ENCODE results near the gene GCLC.
"Not testable (repeated sequence)": the region's sequence is repeated elsewhere in the genome, so short reads cannot be mapped to it uniquely, and the experiment has no call there.

DNA sequence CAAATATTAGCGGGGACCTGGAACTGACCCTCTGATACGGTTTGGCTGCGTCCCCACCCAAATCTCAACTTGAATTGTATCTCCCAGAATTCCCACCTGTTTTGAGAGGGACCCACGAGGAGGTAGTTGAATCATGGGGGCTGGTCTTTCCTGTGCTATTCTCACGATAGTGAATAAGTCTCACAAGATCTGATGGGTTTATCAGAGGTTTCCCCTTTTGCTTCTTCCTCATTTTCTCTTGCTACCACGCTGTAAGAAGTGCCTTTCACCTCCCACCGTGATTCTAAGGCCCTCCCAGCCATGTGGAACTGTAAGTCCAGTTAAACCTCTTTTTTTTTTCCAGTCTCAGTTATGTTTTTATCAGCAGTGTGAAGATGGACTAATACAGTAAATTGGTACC lies 6.8 kb upstream of the GCLC start:
- TF ChIP-seq EZH2 (IDR thresholded peaks at IDR 0.05; ENCODE audit: borderline replicate concordance, insufficient read depth, low read length, poor library complexity, severe bottlenecking); EP300 (conservative IDR thresholded peaks at IDR 0.05; ENCODE audit: poor library complexity, severe bottlenecking); TAF1 (IDR thresholded peaks at IDR 0.05; ENCODE audit: low read depth); POLR2AphosphoS5 (IDR thresholded peaks at IDR 0.05); SMC3 (conservative IDR thresholded peaks at IDR 0.05; ENCODE audit: poor library complexity); RAD21 (conservative IDR thresholded peaks at IDR 0.05); MXI1 (conservative IDR thresholded peaks at IDR 0.05; ENCODE audit: poor library complexity, severe bottlenecking): not testable (repeated sequence)
- TF ChIP-seq, protein P1, sequence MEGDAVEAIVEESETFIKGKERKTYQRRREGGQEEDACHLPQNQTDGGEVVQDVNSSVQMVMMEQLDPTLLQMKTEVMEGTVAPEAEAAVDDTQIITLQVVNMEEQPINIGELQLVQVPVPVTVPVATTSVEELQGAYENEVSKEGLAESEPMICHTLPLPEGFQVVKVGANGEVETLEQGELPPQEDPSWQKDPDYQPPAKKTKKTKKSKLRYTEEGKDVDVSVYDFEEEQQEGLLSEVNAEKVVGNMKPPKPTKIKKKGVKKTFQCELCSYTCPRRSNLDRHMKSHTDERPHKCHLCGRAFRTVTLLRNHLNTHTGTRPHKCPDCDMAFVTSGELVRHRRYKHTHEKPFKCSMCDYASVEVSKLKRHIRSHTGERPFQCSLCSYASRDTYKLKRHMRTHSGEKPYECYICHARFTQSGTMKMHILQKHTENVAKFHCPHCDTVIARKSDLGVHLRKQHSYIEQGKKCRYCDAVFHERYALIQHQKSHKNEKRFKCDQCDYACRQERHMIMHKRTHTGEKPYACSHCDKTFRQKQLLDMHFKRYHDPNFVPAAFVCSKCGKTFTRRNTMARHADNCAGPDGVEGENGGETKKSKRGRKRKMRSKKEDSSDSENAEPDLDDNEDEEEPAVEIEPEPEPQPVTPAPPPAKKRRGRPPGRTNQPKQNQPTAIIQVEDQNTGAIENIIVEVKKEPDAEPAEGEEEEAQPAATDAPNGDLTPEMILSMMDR (IDR thresholded peaks at IDR 0.05; ENCODE audit: poor library complexity, severe bottlenecking): not testable (repeated sequence)
- TF ChIP-seq, protein P2, sequence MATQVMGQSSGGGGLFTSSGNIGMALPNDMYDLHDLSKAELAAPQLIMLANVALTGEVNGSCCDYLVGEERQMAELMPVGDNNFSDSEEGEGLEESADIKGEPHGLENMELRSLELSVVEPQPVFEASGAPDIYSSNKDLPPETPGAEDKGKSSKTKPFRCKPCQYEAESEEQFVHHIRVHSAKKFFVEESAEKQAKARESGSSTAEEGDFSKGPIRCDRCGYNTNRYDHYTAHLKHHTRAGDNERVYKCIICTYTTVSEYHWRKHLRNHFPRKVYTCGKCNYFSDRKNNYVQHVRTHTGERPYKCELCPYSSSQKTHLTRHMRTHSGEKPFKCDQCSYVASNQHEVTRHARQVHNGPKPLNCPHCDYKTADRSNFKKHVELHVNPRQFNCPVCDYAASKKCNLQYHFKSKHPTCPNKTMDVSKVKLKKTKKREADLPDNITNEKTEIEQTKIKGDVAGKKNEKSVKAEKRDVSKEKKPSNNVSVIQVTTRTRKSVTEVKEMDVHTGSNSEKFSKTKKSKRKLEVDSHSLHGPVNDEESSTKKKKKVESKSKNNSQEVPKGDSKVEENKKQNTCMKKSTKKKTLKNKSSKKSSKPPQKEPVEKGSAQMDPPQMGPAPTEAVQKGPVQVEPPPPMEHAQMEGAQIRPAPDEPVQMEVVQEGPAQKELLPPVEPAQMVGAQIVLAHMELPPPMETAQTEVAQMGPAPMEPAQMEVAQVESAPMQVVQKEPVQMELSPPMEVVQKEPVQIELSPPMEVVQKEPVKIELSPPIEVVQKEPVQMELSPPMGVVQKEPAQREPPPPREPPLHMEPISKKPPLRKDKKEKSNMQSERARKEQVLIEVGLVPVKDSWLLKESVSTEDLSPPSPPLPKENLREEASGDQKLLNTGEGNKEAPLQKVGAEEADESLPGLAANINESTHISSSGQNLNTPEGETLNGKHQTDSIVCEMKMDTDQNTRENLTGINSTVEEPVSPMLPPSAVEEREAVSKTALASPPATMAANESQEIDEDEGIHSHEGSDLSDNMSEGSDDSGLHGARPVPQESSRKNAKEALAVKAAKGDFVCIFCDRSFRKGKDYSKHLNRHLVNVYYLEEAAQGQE (IDR thresholded peaks at IDR 0.05; ENCODE audit: borderline replicate concordance): not testable (repeated sequence)

Measured in neural cell (in vitro differentiated cells).